Hippocampal formation (tissue), 2 donors: Measurements from ENCODE around the gene CCDC74A.
"Not testable (repeated sequence)": the region's sequence is repeated elsewhere in the genome, so short reads cannot be mapped to it uniquely, and the experiment has no call there.

ENCODE experiments used
- DNase-seq, 2 donors: peaks; one replicate each; lab custom pipeline; 2025; lab: John Stamatoyannopoulos, UW

Gene CCDC74A

GRCh38 chr2:131528981-131529863, 1.5 kb downstream of the CCDC74A start:
- not testable (repeated sequence) for DNase-seq

GRCh38 chr2:131529864-131530445, 2.3 kb downstream of the CCDC74A start:
- DNase-seq = not testable (repeated sequence)

GRCh38 chr2:131530626-131531344, 3.1 kb downstream of the CCDC74A start:
- DNase-seq = not testable (repeated sequence)

- DNase-seq = not testable (repeated sequence)
These were observed 4.0 kb downstream of the CCDC74A start for GRCh38 chr2:131531547-131532185.

- not testable (repeated sequence) for DNase-seq
These were observed 5.3 kb downstream of the CCDC74A start for GRCh38 chr2:131532723-131533608.

GRCh38 chr2:131533609-131534316, 6.1 kb downstream of the CCDC74A start:
- DNase-seq = not testable (repeated sequence)

GRCh38 chr2:131534317-131534672, 6.6 kb downstream of the CCDC74A start:
- not testable (repeated sequence) for DNase-seq

- DNase-seq = not testable (repeated sequence)
These were observed 7.3 kb downstream of the CCDC74A start for GRCh38 chr2:131534965-131535364.

- DNase-seq = no peak
These were observed 7.8 kb downstream of the CCDC74A start for GRCh38 chr2:131535526-131535925.

- not testable (repeated sequence) for DNase-seq
These were observed 8.5 kb downstream of the CCDC74A start for GRCh38 chr2:131535951-131536826.

- not testable (repeated sequence) for DNase-seq
These were observed 9.2 kb downstream of the CCDC74A start for GRCh38 chr2:131536841-131537240.

GRCh38 chr2:131538856-131539255, 11.2 kb downstream of the CCDC74A start:
- not testable (repeated sequence) for DNase-seq

GRCh38 chr2:131542438-131543384, 15.0 kb downstream of the CCDC74A start:
- DNase-seq = no peak

GRCh38 chr2:131543385-131543891, 15.8 kb downstream of the CCDC74A start:
- DNase-seq = no peak

- not testable (repeated sequence) for DNase-seq
These were observed 16.5 kb downstream of the CCDC74A start for GRCh38 chr2:131544006-131544812.

GRCh38 chr2:131544813-131545165, 17.1 kb downstream of the CCDC74A start:
- not testable (repeated sequence) for DNase-seq

- no peak for DNase-seq
These were observed 25.2 kb downstream of the CCDC74A start for GRCh38 chr2:131552871-131553270.
